ENCODE measurements around the gene ZCCHC14. TPM values are rescaled to one million over a fixed set of nuclear protein-coding genes. Genes with fewer than 3 reads are reported as not detected.

The ZCCHC14 gene
- total RNA-seq, 1 experiment from 2014 or later: 27.7 TPM

GRCh38 chr16:87525352-87525751, 32.5 kb upstream of the ZCCHC14 start:
- H3K14ac ChIP-seq (ENCODE audit: insufficient read depth, low read length): no peak overlapping the region
- H2BK5ac ChIP-seq (ENCODE audit: insufficient read length, low read length): no peak overlapping the region
- no peak overlapping the region for H2BK20ac ChIP-seq (ENCODE audit: low read depth, low read length, poor library complexity, severe bottlenecking)
- no peak overlapping the region for H3K4me2 ChIP-seq (ENCODE audit: insufficient read depth, insufficient read length, low read length)
- H3K56ac ChIP-seq (ENCODE audit: insufficient read length, low read depth, low read length): no peak overlapping the region
- no peak overlapping the region for H3K18ac ChIP-seq (ENCODE audit: insufficient read length, low read depth, low read length)
- DNase-seq: no peak
- H3K4me1 ChIP-seq (ENCODE audit: insufficient read depth, low read length): no peaks in the 10 kb centered on the region
- no peak overlapping the region for H3K4ac ChIP-seq (ENCODE audit: low read depth, low read length)
- peaks cover 10% of the 10 kb centered on the region for H3K27me3 Mint-ChIP-seq (ENCODE audit: low read depth)
- H3K23ac ChIP-seq (ENCODE audit: insufficient read length, low read depth, low read length): no peak overlapping the region
- no peaks in the 10 kb centered on the region for H3K79me1 ChIP-seq (ENCODE audit: insufficient read depth, low read depth, low read length, poor library complexity, severe bottlenecking)
- no peaks in the 10 kb centered on the region for H4K20me1 ChIP-seq (ENCODE audit: control insufficient read depth, insufficient read depth, insufficient read length)
- H2BK15ac ChIP-seq (ENCODE audit: low read depth, low read length): no peak overlapping the region
- H4K91ac ChIP-seq (ENCODE audit: insufficient read length, low read depth, low read length): no peak overlapping the region
- WGBS (ENCODE audit: extremely low coverage, insufficient read length, low lambda C conversion rate): no CpG with 5 or more reads among the region's 4 CpGs
- 0 out of 4 replicates have a peak, but pooled peaks cover 0 to 2% of the 10 kb centered on the region in 2 experiments for H3K4me1 Mint-ChIP-seq
- no peak overlapping the region for H2BK12ac ChIP-seq (ENCODE audit: insufficient read length, low read depth, low read length)
- H3K27ac Mint-ChIP-seq: no peak overlapping the region
- H4K5ac ChIP-seq (ENCODE audit: insufficient read length, low read depth, low read length): no peak overlapping the region
- H3K36me3 Mint-ChIP-seq (ENCODE audit: insufficient read depth in 1 of 3, low read depth in 3 of 3): peaks cover 0 to 2% (median 0%) of the 10 kb centered on the region in 3 experiments; a peak in 1 of 7 replicates
- H3K4me3 Mint-ChIP-seq: no peak overlapping the region
- peaks cover 2 to 7% of the 10 kb centered on the region in 2 experiments; a peak in 3 of 5 replicates for H3K9me3 Mint-ChIP-seq
- H3K27ac ChIP-seq (ENCODE audit: insufficient read length, low read depth, low read length): no peak overlapping the region
- TF ChIP-seq CTCF (conservative IDR thresholded peaks at IDR 0.05): no peak
- H2BK120ac ChIP-seq (ENCODE audit: low read depth, low read length, poor library complexity, severe bottlenecking): no peak overlapping the region
- H3T11ph ChIP-seq (ENCODE audit: low read length): no peak overlapping the region
- no peaks in the 10 kb centered on the region for H3K27me3 ChIP-seq (ENCODE audit: insufficient read depth, low read length)
- no peaks in the 10 kb centered on the region for H3K79me2 ChIP-seq (ENCODE audit: insufficient read depth, low read length)
- no peaks in the 10 kb centered on the region for H3K23me2 ChIP-seq (ENCODE audit: insufficient read length, low read depth, low read length, poor library complexity, severe bottlenecking)
- no peak overlapping the region for H3K9ac ChIP-seq (ENCODE audit: extremely low read depth, insufficient read length, low read length)
- no peak overlapping the region for H2AK5ac ChIP-seq (ENCODE audit: insufficient read length, low read length)
- no peaks in the 10 kb centered on the region for H3K9me3 ChIP-seq (ENCODE audit: control insufficient read depth, low read depth, low read length)
- H4K8ac ChIP-seq (replicated peaks; ENCODE audit: insufficient read length, low read depth, low read length): no peak overlapping the region
- H2AFZ ChIP-seq (ENCODE audit: low read length): no peak overlapping the region
